HG03432 (cell line): Measurements from ENCODE around the gene RC3H1.
A peak's percentile ranks its signal among the peaks of the same experiment; 100 is the strongest.
"Not testable (repeated sequence)": the region's sequence is repeated elsewhere in the genome, so short reads cannot be mapped to it uniquely, and the experiment has no call there.

Experiments used
- ATAC-seq: cut with Tn5 transposase; IDR thresholded peaks from one replicate; pipeline ENCODE4 v1.9.1; 2021; ENCODE audit warnings: mild to moderate bottlenecking, moderate library complexity; ENCODE audit not compliant: unreplicated experiment

RC3H1 gene

DNA sequence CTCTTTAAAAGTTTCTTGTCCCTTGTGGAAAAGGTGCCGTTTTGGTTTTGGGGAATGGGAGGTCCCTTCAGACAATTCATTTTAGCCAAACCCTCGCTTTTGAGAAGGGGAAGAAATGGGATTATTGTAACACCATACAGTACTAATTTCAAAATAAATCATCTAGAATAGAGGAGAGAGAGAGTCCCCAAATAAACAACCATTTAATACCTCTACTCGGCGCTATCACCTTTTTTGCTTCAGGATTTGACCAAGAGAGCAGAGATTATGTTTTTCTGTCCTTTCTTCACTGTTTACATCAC lies 770 bp upstream of the RC3H1 start:
- ATAC-seq = no peak

DNA sequence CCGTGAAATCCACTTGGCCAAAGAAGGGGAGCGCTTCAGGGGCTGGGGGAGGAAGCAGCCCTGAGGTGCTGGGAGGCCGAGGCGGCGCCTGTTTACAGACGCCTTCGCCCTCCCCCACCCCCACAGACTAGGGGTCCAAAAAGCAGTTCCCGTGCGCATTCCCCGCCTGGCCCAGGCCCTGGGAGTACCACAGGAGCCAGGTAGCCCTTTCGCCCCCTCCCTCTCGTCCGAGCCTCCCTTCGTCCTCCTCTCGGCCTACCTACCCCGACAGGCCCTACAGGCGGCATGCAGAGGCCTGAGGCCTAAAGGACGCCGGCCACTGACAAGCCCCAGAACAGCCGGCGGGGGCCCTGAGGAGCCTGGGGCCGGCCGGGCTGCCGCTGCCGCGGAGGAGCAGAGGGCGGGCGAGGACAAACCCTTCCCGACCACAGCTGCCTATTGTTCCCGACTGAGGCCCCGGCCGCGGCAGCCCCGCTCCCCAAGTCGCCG lies 522 bp downstream of the RC3H1 start:
- ATAC-seq = peak; percentile 46

DNA sequence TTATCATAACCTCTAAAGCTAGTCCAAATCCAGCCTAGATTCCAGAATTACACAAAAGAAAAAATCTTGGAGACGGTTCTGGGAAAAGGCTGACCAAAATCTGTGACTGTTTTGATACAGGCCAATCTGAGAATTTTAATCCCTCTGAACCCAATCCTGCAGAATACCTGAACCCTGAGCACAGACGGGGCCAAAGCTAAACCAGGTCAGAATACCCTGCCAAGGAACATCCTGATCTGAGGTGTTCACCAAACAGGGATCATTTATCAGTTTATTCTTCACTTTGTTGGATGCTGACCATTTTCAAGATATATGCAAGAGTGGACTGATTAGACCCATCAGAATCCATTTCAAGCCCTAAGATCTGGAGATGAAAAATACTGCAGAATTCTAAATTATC lies 3.6 kb downstream of the RC3H1 start:
- no peak for ATAC-seq

DNA sequence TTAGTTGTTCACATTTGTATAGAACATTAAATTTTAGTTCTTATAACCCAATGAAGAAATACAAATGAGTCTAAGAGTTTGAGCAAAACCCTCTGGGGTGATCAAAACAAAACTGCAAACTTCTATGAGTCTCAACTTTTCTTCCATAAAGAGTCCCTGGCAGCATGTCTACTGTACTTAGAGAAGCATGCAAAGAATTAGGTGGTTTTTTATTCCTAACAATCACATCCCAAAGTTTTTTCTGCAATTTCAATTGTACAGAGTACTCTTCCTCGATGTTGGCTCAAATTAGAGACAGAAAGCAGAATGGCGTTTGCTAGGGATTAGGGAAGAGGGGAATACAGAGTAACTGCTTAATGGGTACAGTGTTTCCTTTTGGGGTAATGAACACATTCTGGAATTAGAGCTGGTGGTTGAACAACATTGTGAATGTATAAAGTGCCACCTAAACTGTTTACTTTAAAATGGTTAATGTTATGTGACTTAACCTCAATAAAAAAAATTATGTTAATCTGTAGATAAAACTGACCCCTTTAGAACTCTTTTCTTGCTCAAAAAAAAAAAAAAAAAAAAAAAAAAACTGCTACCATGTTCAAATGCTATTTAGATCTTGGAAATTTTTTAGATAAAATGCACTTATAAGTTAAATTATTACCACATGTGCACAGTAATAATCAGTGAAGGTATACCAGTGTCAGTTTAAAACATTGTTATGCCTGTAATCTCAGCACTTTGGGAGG lies 4.8 kb downstream of the RC3H1 start:
- no peak for ATAC-seq

DNA sequence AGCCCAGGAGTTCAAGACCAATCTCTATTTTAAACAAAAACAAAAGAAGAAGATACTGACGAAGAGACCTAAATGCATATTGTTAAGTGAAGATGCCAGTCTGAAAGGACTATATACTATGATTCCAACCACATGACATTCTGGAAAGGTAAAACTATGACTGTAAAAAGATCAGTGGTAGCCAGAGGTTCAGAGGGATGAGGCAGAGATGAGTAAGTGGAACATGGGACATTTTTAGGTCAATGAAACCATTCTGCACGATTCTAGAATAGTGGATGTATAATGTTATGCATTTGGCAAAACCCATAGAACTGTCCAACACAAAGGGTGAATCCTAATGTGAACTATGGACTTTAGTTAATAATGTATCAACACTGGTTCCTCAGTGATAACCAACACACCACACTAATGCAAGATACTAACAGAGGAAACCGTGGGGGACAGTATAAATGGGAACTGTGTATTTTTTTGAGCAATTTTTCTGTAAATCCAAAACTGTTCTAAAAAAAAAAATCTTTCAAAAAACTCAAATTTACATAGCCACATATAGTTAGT lies 8.2 kb downstream of the RC3H1 start:
- ATAC-seq = no peak

DNA sequence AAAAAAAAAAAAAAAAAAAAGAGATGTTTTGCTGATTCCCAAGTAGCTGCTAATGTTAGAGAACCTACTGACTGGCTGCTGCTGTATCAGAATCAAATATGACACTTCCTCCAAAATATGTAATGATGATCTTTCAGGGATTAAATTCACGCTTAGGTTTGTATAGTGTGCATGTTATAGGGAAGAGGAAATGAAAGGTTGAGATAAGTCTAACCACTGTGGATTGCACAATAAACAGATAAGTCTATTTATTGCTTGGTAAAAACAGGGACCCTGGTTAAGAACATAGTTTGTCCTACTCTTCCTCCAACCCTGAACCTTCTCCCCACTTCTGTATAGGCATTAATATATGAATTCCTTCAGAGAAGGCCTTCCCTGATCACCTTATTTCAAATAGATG lies 13.2 kb downstream of the RC3H1 start:
- ATAC-seq = no peak

DNA sequence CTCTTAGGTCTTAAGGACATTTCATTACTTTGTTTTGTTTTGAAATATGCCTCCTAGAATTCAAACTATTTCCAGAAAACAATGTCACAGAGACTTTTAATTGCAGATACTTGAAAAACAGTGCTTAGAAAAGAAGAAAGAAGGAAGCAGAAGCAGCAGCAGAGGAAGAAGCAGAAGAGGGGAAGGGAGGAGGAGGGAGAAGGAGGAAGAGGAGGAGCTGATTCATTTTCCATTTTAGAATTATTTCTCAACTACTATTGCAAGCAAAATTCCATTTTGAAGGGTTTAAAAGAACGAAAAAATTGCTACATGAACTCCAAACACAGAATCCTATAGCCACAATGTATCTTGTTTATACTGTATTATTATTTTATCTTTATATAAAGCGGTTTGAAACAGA lies 13.9 kb downstream of the RC3H1 start:
- ATAC-seq = no peak

DNA sequence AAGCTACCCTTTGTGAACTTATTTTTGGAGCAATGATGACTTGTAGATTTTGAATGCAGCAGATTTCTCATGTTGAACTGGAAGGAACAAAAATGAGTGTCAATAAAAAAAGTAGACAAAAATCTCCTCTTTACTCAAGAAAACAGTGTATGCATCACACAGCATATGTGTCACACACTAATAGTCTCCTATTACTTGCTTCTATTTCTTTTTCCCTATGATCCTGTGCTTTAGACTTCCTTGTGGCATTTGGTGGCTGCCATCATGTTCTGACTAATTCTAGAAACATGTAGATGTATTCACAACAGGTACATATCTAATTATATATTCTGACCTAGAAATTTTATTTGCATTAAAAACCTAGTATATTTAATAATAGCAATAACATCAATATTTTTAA lies 14.3 kb downstream of the RC3H1 start:
- no peak for ATAC-seq

DNA sequence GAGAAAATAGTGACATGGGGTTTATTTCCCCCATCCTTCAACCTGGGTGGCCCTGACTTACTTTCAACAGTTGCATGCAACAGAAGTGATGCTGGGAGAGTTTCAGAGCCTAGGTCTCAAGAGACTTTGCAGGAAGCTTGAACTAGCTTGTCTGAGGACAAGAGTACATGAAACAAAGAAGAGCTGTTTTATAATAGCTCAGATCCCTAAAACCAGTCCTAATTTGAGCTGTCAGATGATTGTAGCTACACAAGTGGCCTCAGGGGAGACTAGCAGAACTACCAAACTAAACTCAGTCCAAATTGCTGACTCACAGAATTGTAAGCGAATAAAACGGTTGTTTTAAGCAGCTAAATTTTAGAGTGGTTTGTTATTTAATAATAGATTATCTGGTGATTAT lies 17.1 kb downstream of the RC3H1 start:
- ATAC-seq = peak; percentile 94

DNA sequence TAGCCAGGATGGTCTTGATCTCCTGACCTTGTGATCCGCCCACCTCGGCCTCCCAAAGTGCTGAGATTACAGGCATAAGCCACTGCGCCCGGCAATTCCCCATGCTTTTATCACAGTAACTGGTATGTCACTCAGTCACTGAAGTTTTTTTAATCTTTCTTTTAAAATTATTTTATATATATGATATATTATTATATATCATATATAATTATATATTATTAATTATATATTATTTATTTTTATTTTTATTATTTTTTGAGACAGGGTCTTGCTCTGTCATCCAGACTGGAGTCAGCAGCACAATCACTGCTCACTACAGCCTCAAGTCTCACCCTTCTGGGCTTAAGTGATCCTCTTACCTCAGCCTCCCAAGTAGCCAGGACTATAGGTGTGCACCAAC lies 18.3 kb downstream of the RC3H1 start:
- ATAC-seq = no peak

DNA sequence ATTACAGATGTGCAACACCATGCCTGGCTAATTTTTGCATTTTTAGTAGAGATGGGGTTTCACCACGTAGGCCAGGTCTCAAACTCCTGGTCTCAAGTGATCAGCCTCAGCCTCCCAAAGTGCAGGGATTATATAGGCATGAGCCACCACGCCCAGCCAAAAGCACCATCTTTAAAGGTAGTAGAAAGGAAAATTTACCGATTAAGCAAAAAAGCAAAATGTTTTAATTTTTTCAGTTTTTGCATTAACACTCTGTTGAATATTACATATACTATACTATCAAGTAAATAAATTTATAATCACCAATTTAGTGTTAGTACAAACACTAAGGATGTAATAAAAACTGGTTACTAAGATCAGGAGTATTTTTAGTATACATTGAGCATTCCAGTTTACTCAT lies 20.6 kb downstream of the RC3H1 start:
- no peak for ATAC-seq

DNA sequence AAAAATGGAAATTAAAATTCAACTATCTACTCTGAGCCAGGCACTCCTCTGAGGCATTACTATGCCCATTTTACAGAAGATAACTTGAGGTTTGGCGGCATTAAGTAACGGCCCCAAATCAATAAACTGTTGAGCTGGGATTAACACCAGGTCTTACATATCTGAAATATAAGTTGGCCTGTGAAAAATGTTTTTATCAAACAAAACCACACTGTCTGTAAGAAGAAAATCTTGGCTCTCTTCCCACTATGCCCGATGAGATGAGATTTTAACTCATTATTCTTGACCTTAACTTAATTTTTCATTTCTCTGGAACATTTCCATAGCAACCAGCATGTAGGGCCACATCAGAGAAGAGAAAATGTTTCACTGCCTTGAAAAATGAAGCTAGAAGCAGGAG lies 21.8 kb downstream of the RC3H1 start:
- no peak for ATAC-seq

DNA sequence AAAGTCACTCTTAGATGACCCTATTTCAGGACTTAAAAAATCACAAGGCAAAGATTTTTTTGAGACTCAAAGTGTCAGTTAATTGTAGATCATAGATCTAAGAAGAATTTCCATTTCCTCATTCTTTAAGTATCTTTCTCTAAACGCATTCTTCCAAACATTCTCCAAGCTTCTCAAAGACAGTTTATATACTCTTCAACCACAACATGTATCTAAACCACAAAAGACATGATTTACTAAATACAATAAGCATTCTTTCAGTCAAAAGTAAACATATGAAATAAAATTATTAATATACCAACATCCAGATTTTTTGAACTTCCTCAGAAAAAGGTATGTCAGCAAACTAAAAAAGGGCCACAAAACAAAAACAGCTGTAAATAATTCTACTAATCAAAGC lies 24.4 kb downstream of the RC3H1 start:
- no peak for ATAC-seq

DNA sequence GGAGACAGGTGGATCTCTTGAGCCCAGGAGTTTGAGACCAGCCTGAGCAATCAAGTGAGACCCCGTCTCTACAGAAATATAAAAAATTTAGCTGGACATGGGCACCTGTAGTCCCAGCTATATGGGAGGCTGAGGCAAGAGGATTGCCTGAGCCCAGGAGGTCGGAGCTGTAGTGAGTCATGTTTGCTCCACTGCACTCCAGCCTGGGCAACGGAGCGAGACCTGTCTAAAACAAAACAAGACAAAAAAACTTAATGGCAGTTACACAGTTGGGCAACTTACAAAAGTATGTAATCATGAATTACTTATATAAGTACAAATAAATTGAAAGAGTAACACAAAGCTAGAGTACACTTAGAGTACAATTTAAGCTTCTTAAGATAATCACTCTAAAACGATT lies 25.2 kb downstream of the RC3H1 start:
- no peak for ATAC-seq

DNA sequence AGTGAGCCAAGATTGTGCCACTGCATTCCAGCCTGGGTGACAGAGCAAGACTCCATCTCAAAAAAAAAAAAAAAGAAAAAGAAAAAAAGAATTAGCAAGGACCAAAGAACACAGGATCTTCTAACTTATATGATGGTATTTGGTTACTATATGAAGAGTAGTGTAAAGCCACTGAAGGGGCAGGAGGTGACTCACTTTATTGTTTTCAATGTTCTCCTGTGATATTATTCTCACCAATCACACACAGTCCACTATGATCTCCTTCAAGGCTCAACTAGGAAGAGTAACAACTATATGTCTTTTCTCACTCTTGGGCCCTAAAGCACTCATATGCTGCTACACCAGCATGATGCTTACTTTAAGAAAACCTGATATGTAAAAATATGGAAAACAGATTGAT lies 26.7 kb downstream of the RC3H1 start:
- ATAC-seq = no peak

DNA sequence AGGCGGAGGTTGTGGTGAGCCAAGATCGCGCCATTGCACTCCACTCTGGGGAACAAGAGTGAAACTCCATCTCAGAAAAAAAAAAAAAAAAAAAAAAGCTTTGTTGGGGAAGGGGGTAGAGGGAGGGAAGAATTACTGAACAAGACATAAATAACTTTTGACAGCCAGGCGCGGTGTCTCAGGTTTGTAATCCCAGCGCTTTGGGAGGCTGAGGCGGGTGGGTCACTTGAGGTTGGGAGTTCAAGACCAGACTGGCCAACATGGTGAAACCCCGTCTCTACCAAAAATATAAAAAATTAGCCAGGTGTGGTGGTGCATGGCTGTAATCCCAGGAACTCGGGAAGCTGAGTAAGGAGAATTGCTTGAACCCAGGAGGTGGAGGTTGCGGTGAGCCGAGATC lies 28.2 kb downstream of the RC3H1 start:
- not testable (repeated sequence) for ATAC-seq

DNA sequence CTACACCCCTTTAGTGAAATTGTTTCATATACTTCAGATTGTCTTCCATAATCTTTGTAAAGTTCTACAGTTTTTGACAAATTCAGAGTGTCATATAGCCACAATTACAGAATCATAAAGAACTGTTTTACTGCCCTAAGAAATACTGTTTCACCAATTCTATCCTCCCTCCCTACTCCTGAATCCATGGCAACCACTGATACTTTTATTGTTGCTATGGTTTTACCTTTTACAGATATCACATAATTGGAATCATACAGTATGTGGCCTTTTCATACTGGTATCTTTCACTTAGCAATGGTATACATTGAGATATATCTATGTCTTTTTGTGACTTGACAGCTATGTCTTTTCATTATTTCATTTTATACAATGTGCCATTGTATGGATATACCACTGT lies 34.1 kb downstream of the RC3H1 start:
- no peak for ATAC-seq

DNA sequence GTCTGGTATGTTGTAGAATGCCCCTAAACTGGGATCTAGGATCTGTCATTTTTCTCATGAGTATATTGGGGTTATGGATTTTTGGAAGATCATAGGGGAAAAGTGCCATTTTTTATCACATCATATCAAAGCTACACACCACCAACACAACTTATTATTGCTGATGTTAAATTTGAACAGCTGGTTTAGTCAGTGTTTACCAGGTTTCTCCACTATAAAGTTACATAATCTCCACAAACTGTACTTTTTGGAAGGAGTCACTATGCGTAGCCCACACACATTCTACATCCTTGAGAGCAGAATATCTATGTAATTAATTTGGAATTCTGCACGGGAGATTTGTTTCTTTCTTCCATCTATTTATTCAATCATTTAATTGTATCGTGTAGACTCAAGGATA lies 35.2 kb downstream of the RC3H1 start:
- ATAC-seq = no peak

DNA sequence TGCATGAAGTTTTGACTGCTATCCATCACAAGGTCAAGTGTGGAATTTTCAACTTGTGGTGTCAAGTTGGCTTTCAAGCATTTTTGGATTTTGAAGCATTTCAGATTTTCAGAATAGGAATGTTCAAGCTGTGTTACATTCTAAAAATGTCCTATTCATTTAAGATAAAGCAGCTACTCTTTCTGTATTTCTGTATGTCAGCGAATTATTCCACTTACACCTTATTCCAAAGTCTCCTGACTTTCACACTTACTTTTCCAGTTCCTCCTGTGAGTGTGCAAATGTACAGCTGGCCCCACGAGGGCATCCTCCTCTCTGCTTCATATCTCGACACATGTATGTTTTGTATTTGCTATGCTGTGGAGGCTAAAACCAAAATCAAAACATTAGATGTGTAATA lies 51.9 kb downstream of the RC3H1 start:
- ATAC-seq = no peak

DNA sequence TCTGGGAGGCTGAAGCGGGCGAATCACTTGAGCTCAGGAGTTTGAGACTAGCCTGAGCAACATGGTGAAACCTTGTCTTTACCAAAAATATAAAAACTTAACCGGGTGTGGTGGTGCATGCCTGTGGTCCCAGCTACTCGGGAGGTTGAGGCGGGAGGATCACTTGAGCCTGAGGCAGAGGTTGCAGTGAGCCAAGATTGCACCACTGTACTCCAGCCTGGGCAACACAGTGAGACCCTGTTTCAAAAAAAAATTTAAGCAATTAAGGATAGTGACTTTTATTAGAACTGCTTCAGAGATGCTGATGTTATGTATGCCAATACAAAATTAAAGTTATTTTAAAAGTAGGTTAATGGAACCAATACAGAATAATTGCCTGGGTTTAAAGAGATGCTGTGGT lies 56.3 kb downstream of the RC3H1 start:
- not testable (repeated sequence) for ATAC-seq

DNA sequence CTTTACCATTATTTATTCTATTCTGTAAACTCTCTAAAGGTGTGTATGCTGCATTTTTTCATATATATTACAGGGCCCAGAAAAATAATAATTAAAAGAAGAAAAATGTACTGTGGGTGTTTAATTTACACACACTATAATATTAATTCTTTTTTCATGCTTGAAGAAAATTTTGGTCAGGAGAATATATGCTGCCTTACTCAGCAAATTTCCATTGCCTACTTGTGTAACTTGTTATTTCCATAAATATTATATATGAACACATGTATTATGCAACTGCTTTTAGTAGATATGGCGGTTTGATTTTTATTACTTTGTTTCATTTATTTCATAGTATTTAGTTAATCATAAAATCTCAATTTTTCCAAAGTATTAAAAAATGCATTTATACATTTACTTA lies 58.7 kb downstream of the RC3H1 start:
- no peak for ATAC-seq

DNA sequence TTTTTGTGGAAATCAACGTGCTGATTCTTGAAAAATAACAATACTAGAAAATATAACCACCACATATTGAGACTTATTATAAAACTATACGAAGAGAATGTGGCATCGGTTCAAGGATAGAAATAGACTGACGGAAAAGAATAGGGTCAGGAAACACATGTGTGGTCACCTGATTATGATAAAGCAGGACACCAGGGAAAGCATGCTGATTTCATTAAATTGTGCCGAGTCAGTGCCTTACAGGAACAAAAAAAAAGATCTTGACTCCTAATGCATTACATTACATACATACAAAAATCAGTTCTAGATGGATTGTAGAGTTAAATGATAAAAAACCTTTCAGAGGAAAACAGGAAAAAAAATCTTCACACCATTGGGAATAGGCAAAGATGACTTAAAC lies 61.5 kb downstream of the RC3H1 start:
- ATAC-seq = no peak

DNA sequence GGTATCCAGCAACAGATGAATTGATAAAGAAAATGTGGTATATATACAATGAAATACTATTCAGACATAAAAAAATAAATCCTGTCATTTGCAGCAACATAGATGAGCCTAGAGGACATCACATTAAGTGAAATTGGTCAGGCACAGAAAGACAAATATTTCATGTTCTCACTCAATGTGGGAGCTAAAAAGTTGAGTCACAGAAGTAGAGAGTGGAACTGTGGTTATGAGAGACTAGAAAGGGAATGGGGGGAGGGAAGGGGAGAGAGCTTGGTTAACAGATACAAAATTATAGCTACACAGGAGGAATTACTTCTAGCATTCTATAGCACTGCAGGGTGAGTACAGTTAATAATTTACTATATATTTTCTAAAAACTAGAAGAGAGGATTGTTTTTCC lies 68.0 kb downstream of the RC3H1 start:
- ATAC-seq = no peak
